Activated naive CD4-positive, alpha-beta T cell treated with anti-CD3 and anti-CD28 coated beads, Interleukin-2, amount 50 U/mL, for 24 hours (primary cell): ENCODE data around the gene NFATC2.

ENCODE experiments used
- H3K27ac Mint-ChIP-seq: one replicate; pipeline ENCODE4 v1.8.0; 2021; ENCODE audit warnings: mild to moderate bottlenecking, mixed read lengths
- H3K27me3 Mint-ChIP-seq: one replicate; pipeline ENCODE4 v1.8.0; 2021; ENCODE audit warnings: mixed read lengths
- H3K36me3 Mint-ChIP-seq: one replicate; pipeline ENCODE4 v1.8.0; 2021; ENCODE audit warnings: mixed read lengths
- H3K4me1 Mint-ChIP-seq: one replicate; pipeline ENCODE4 v1.8.0; 2021; ENCODE audit warnings: mixed read lengths
- H3K4me3 Mint-ChIP-seq: one replicate; pipeline ENCODE4 v1.8.0; 2021; ENCODE audit warnings: mild to moderate bottlenecking, mixed read lengths
- H3K9me3 Mint-ChIP-seq: one replicate; pipeline ENCODE4 v1.8.0; 2021; ENCODE audit warnings: mixed read lengths

The NFATC2 gene

GRCh38 chr20:51533291-51534172, 9.0 kb downstream of the NFATC2 start:
- Mint-ChIP-seq H3K9me3 (peaks cover 4% of the 10 kb centered on the region), H3K27ac (peak overlapping the region; percentile 76), H3K36me3 (peaks cover 14% of the 10 kb centered on the region), H3K27me3 (no peaks in the 10 kb centered on the region), H3K4me3 (peak overlapping the region; percentile 51), H3K4me1 (peaks cover 96% of the 10 kb centered on the region)

- peak overlapping the region; percentile 51 for H3K4me3 Mint-ChIP-seq
- H3K27ac Mint-ChIP-seq: peak overlapping the region; percentile 100
- H3K27me3 Mint-ChIP-seq: no peaks in the 10 kb centered on the region
- peaks cover under 1% of the 10 kb centered on the region for H3K9me3 Mint-ChIP-seq
- peaks cover 96% of the 10 kb centered on the region for H3K4me1 Mint-ChIP-seq
- H3K36me3 Mint-ChIP-seq: peaks cover 7% of the 10 kb centered on the region
These were observed 9.8 kb downstream of the NFATC2 start for GRCh38 chr20:51532577-51533191.

GRCh38 chr20:51531712-51532456, 10.6 kb downstream of the NFATC2 start:
- Mint-ChIP-seq H3K27me3 (no peaks in the 10 kb centered on the region), H3K9me3 (no peaks in the 10 kb centered on the region), H3K4me1 (peaks cover 96% of the 10 kb centered on the region), H3K36me3 (peaks cover 9% of the 10 kb centered on the region), H3K4me3 (peak overlapping the region; percentile 88), H3K27ac (peak overlapping the region; percentile 100)

GRCh38 chr20:51531141-51531710, 11.3 kb downstream of the NFATC2 start:
- Mint-ChIP-seq H3K4me1 (peaks cover 96% of the 10 kb centered on the region), H3K4me3 (peak overlapping the region; percentile 88), H3K36me3 (peaks cover 9% of the 10 kb centered on the region), H3K27ac (peak overlapping the region; percentile 100), H3K27me3 (no peaks in the 10 kb centered on the region), H3K9me3 (no peaks in the 10 kb centered on the region)

GRCh38 chr20:51529758-51530157, 12.8 kb downstream of the NFATC2 start:
- peak overlapping the region; percentile 88 for H3K4me3 Mint-ChIP-seq
- peaks cover 94% of the 10 kb centered on the region for H3K4me1 Mint-ChIP-seq
- H3K27me3 Mint-ChIP-seq: no peaks in the 10 kb centered on the region
- H3K36me3 Mint-ChIP-seq: peaks cover 9% of the 10 kb centered on the region
- peak overlapping the region; percentile 100 for H3K27ac Mint-ChIP-seq
- no peaks in the 10 kb centered on the region for H3K9me3 Mint-ChIP-seq

- Mint-ChIP-seq H3K27ac (peak overlapping the region; percentile 100), H3K36me3 (peaks cover 9% of the 10 kb centered on the region), H3K4me3 (peak overlapping the region; percentile 88), H3K9me3 (no peaks in the 10 kb centered on the region), H3K27me3 (no peaks in the 10 kb centered on the region), H3K4me1 (peaks cover 96% of the 10 kb centered on the region)
These were observed 13.3 kb downstream of the NFATC2 start for GRCh38 chr20:51529081-51529681.

GRCh38 chr20:51528263-51529027, 14.1 kb downstream of the NFATC2 start:
- H3K27me3 Mint-ChIP-seq: no peaks in the 10 kb centered on the region
- H3K4me3 Mint-ChIP-seq: peak overlapping the region; percentile 88
- peak overlapping the region; percentile 100 for H3K27ac Mint-ChIP-seq
- peaks cover 9% of the 10 kb centered on the region for H3K36me3 Mint-ChIP-seq
- no peaks in the 10 kb centered on the region for H3K9me3 Mint-ChIP-seq
- peaks cover 93% of the 10 kb centered on the region for H3K4me1 Mint-ChIP-seq

GRCh38 chr20:51526754-51527153, 15.8 kb downstream of the NFATC2 start:
- peaks cover 87% of the 10 kb centered on the region for H3K4me1 Mint-ChIP-seq
- no peaks in the 10 kb centered on the region for H3K9me3 Mint-ChIP-seq
- peak overlapping the region; percentile 6 for H3K4me3 Mint-ChIP-seq
- H3K36me3 Mint-ChIP-seq: peaks cover 18% of the 10 kb centered on the region
- H3K27ac Mint-ChIP-seq: peak overlapping the region; percentile 91
- no peaks in the 10 kb centered on the region for H3K27me3 Mint-ChIP-seq

GRCh38 chr20:51526106-51526470, 16.4 kb downstream of the NFATC2 start:
- Mint-ChIP-seq H3K27me3 (no peaks in the 10 kb centered on the region), H3K9me3 (no peaks in the 10 kb centered on the region), H3K36me3 (peaks cover 18% of the 10 kb centered on the region), H3K27ac (peak overlapping the region; percentile 91), H3K4me1 (peaks cover 84% of the 10 kb centered on the region), H3K4me3 (peak overlapping the region; percentile 80)

GRCh38 chr20:51525241-51526105, 17.0 kb downstream of the NFATC2 start:
- Mint-ChIP-seq H3K36me3 (peaks cover 16% of the 10 kb centered on the region), H3K9me3 (no peaks in the 10 kb centered on the region), H3K4me1 (peaks cover 78% of the 10 kb centered on the region), H3K27ac (peak overlapping the region; percentile 91), H3K4me3 (peak overlapping the region; percentile 80), H3K27me3 (no peaks in the 10 kb centered on the region)

GRCh38 chr20:51523276-51524013, 19.1 kb downstream of the NFATC2 start:
- Mint-ChIP-seq H3K9me3 (no peaks in the 10 kb centered on the region), H3K27ac (peak overlapping the region; percentile 46), H3K4me3 (no peak overlapping the region), H3K27me3 (no peaks in the 10 kb centered on the region), H3K4me1 (peaks cover 68% of the 10 kb centered on the region), H3K36me3 (peaks cover 20% of the 10 kb centered on the region)

GRCh38 chr20:51522207-51522606, 20.3 kb downstream of the NFATC2 start:
- H3K4me3 Mint-ChIP-seq: no peak overlapping the region
- H3K9me3 Mint-ChIP-seq: no peaks in the 10 kb centered on the region
- H3K27me3 Mint-ChIP-seq: no peaks in the 10 kb centered on the region
- peaks cover 23% of the 10 kb centered on the region for H3K36me3 Mint-ChIP-seq
- H3K4me1 Mint-ChIP-seq: peaks cover 65% of the 10 kb centered on the region
- peak overlapping the region; percentile 11 for H3K27ac Mint-ChIP-seq

- H3K9me3 Mint-ChIP-seq: no peaks in the 10 kb centered on the region
- H3K27me3 Mint-ChIP-seq: no peaks in the 10 kb centered on the region
- H3K36me3 Mint-ChIP-seq: peaks cover 44% of the 10 kb centered on the region
- peaks cover 72% of the 10 kb centered on the region for H3K4me1 Mint-ChIP-seq
- no peak overlapping the region for H3K4me3 Mint-ChIP-seq
- peak overlapping the region; percentile 30 for H3K27ac Mint-ChIP-seq
These were observed 24.7 kb downstream of the NFATC2 start for GRCh38 chr20:51517839-51518238.
